Fibroblast of skin of abdomen (primary cell): ENCODE measurements around the gene PPM1H.

Experiments
- DNase-seq: peaks from one replicate; pipeline ENCODE4 v3.0.0-alpha.2; 2013

PPM1H gene

GRCh38 chr12:62793256-62794217, 141.4 kb downstream of the PPM1H start:
- DNase-seq: peak; percentile 99

DNA sequence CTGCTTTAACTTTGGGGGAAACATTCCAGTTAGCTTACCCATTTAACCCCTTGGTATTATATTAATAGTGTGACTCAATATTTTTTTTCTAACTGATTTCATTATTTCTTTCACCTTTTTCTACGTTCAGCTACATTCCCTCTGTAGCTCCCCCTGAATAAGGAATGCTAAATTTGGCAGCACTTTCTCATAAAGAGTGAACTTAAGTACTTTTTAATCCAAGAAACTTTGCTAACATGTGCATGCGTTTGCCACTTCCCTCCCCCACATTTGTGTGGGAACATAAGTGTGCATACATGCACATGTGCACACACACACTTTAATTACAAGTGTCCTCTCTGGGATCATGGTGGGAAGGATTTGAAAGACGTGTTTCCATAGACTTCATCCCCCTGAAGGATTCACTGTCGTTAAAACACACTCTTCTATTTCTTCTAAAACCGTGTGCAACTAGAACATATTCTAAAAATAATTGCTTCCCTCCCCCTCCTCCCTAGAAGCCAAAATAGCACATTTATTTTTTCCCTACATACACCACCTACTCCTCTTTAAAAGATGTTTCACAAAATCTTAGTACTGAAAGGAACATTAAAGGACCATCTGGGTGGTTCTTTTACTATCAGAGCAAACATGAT, 142.6 kb downstream of the PPM1H start:
- DNase-seq: peak; percentile 60

- DNase-seq: no peak
Observed at GRCh38 chr12:62789851-62790250, 145.1 kb downstream of the PPM1H start.

DNA sequence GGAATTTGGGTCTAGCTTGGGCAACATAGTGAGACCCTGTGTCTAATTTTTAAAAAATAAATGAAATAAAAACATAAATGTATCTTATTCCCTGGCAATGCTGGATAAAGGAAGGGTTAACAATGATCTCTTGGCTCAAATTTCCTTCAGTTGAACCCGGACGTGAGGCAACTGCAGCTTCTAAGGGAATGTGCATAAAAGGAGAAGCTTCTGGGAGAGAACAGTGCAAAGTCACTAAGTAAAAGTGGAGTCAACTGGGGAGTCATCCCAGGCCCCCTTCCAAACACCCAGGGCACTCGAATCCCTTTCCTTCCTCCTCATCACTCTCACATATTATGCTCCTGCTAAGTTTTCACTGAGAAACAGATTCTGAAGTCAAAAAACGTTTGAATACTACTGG, 147.3 kb downstream of the PPM1H start:
- peak; percentile 45 for DNase-seq

DNA sequence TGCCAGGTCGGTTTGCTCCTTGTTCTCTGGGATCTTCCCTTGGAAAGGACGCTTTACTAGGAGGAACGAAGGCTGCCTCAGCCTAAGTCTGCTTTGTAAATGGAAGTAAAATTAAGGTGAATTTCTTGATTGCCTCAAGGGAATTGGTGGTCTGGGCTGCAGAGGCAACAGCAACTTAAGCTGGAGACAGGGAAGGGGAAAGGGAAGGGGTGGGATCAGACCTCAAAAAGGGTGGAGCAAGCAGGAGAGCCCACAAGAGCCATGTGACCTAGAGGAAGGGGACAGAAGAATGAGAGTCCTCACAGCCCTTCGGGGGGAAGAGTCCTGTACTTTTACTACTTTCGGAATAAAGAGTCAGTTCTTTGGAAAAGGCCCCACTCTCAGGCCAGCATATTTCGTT, 147.9 kb downstream of the PPM1H start:
- DNase-seq: peak; percentile 24

DNA sequence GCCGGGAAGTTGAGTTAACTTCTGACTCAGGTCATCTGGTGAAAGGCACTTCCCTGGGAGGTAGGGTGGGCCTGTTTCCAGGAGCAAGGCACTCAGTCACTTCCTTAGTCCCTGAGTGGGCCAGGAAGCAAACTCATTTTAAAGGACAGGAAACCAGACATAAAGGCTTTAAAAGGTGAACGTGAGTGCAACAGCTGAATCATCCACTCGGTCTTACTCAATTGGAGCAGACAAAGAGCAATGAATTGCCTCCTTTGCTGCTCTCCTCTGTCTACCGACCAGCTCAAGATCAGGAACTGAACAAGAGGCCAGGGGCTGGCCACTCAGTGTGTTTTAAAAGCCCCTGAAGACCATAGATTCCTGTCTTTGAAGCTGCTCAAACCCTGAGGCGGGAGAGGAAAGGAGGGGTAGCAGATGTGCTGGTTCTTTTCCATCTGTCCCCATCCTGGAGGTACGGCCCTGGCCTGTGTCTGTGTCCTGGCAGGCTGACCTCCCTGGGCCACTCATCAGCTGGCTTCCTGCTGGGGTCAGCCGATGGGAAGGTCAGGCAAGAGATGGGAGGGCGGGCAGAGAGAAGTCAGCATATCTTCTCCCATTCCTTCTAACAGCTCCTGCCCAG, 148.9 kb downstream of the PPM1H start:
- DNase-seq: peak; percentile 98

DNA sequence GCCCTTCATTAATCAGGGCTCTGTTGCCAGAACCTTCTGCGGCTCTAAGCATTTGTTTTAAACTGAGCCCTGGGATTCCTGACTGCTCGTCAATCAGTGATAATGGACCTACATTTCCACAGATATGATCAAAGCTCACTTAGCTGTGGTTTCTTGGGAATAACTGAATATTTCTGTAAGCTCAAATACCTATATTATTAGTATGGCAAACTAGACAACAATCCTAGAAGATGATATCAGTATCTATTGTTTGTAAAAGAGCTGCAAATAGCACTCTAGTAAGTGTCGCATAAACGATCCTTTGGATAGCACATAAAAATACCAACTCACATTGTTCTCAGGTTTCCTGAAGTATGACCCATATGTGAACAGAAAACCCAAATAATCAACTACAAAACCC, 150.4 kb downstream of the PPM1H start:
- DNase-seq: peak; percentile 79

DNA sequence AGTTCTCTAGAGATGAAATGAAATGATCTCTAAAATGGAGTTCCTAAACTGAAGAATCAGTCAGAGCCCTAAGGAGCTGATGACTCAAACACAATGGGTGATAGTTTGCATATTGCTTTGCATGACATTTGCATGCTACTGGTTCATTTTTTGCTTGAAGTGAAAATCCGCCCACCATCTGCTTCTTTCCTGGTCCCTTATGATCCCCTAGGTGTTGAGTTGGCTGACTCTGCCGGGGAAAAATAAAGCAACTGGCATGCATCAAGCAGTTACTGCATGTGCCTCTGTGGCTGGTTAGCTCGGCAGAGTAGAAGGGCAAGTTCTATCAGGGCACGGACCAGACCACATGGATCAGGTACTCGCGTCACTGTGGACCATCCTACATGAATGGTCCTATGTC, 151.1 kb downstream of the PPM1H start:
- peak; percentile 53 for DNase-seq

DNA sequence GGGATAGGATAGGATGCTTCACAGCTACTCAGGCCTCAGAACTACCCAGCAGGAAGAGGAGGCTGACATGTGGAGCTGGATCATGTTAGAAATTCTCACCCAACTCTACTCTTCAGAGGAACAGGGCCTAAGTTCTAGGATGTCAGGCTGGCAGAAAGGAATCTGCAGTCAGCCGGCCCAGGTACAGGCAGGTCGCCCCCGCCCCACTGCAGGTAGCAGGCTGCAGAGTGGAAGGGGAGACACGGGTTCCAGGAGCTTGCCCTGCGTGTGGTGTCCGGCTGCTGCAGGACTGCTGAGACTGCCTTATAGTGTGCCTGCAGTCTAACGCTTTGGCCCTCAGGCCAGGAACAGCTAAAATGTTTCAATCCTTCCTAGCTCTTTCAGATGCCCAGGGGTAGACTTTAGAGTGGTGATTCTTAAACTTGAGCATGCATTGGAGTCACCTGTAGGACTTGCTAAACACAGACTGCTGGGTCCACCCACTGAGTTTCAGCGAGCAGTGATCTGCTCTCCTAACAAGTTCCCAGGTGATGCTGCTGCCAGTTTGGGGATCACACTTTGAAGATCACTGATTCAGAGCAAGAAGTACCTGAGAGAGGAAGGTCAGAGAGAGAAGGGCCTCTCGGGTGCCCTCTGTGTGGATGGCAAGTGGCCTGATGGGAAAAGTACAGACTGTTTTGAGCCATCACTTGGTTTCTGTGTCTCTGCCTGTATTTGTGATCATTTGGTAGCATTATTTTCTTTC, 153.6 kb downstream of the PPM1H start:
- DNase-seq: no peak

GRCh38 chr12:62779488-62779887, 155.5 kb downstream of the PPM1H start:
- no peak for DNase-seq

DNA sequence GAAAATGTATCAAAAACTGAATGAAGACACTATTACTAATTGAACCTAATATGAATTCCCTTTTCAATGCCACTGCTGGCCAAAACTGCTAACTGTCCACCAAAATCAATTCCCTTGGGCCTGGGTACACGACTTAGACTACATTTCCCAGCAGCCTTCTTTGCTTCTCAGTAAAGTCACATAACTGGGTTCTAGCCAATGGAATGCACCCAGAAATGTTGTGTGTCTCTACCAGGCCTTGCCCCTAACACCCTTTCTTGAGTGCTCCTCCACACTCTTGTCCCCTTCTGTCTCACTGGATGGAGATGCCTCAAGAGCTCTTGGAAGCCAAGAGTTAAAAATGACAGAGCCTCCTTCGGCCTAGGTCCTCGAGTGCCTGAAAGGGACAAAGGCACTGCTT, 156.8 kb downstream of the PPM1H start:
- no peak for DNase-seq

GRCh38 chr12:62776997-62777396, 158.0 kb downstream of the PPM1H start:
- no peak for DNase-seq

DNA sequence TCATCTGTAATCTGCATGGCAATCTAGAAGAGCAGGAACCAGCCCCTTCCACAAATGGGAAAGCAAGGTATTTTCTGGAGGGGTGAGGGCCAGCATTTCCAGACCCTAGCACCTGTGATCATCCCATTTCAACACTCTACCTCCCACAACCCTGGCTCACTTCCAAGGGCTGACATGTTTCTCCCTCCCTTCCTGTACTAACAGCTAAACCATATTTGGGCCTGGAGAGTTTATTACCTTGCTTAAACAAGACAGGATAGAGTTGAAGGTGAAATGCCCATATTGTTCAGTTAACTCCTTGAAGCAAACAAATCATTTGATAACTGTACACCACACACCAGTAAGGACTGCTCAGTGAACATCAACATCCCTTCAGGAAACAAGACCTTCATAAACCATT, 158.4 kb downstream of the PPM1H start:
- DNase-seq: no peak

- no peak for DNase-seq
Observed at GRCh38 chr12:62774794-62775193, 160.2 kb downstream of the PPM1H start.

GRCh38 chr12:62772416-62772955, 162.5 kb downstream of the PPM1H start:
- DNase-seq: peak; percentile 70

DNA sequence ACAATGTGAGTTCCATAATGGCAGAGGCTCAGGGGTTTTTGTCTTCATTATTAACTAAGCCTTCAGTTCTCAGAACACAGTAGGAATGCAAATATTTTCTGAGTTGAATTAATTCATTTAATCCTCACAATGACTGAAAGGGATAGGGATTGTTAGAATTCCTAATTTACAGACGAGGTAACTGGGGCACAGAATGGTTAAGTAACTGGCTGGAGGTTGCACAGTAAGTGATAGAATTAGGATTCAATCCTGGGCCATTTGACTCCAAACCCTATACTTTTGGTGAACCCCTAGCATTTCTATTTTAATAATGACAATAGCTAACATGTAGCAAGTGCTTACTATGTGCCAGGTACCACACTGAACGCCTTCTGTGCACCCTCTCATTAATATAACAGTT, 163.1 kb downstream of the PPM1H start:
- no peak for DNase-seq

DNA sequence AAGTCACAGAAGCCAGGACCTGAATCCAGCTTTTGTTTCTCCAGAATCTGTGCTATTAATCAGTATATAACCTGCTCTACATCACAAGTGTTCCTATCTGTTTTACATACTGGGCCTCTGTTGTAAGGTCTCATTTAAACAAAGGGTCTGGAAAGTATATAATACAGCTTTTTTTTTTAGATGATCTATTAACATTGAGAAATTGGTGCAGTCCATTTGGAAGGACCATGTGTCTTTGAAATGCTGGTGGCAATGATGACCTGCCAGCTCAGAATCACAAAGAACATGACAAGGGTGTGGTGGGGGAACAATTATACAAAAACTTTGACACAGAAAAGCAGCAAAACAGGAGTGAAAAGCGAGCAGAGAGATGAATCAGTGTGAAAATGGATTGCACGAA, 164.6 kb downstream of the PPM1H start:
- no peak for DNase-seq

- no peak for DNase-seq
Observed at GRCh38 chr12:62769076-62769619, 165.8 kb downstream of the PPM1H start.

- DNase-seq: no peak
Observed at GRCh38 chr12:62767946-62768345, 167.0 kb downstream of the PPM1H start.

DNA sequence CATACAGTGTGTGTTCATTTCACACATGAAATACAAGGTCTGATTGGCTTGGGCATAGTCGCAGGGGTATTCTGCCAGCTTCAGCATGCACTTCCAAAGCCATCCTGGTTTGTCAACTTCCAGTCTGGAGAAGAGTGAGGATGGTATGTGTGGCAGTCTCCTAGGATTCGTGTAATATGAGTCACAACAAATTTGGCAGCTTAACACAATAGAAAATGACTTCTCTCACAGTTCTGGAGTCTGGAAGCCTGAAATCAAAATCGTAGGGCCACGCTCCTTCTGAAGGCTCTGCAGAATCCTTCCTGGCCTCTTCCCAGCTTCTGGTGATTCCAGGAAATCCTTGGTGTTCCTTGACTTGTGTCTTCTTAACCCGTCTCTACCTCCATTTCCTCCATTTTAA, 167.5 kb downstream of the PPM1H start:
- peak; percentile 84 for DNase-seq

- no peak for DNase-seq
Observed at GRCh38 chr12:62766496-62766895, 168.5 kb downstream of the PPM1H start.
